ENCODE measurements around the gene SLC2A2. TPM values are rescaled to one million over a fixed set of nuclear protein-coding genes. Genes with fewer than 3 reads are reported as not detected.

Gene SLC2A2
- total and polyA plus RNA-seq, 2 experiments from 2014 or later, result 40.8 to 123 TPM

DNA sequence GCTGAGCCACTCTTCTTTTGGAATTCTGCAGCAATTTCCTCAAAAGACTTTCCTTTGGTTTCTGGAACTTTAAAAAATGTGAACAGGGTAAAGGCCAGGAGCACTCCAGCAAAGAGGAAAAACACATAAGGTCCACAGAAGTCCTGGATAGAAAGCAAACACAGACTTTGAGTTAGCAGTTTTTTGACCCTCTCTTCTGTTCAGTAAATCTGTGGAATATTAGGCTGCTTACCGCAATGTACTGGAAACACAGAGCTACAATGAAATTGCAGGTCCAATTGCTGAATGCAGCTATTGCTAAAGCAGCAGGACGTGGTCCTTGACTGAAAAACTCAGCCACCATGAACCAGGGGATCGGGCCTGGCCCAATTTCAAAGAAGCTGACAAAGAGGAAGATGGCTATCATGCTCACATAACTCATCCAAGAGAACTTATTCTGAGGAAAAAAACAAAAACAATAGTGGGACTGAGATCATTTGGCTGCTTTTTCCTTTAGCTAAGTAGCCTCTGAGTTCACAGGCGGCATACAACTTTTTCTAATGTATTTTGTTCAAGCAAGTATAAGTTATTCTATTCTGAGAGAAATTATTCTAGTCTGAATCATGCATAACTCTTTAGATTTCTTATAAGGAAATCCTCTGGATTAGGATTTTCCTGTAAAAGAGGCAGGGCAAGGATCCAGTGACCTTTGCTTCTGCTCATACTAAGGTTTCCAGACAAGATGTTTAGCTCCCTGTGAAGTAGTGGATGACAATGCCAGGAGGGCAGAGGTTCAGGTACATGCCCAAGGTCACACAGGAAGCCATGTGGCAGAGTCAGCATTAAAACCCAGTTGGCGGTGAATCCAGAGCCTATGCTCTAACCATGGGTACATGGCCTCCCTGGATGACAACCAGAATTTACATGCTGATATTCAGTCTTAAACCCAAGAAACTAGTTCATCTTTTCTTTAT lies 28.3 kb downstream of the SLC2A2 start:
- peak; percentile 17 for DNase-seq (ENCODE audit: low spot score)
- Histone ChIP-seq H3K79me2 (no peaks in the 10 kb centered on the region), H3K9me2 (replicated peaks; ENCODE audit: insufficient read depth) (no peaks in the 10 kb centered on the region), H4K20me1 (ENCODE audit: insufficient read depth, poor library complexity, severe bottlenecking) (no peaks in the 10 kb centered on the region), H3K36me3 (replicated peaks; ENCODE audit: insufficient read depth, low read depth) (no peaks in the 10 kb centered on the region), H3K4me1 (ENCODE audit: insufficient read depth) (peaks cover 53% of the 10 kb centered on the region), H3K27ac (peak overlapping the region; percentile 85), H3K9me3 (ENCODE audit: low read depth) (no peaks in the 10 kb centered on the region), H3K4me2 (no peak overlapping the region), H3K27me3 (no peaks in the 10 kb centered on the region), H3K4me3 (no peak overlapping the region), H2AFZ (peak overlapping the region; percentile 14)
- WGBS (ENCODE audit: low lambda C conversion rate, missing lambda C conversion rate), result 79% methylated on average over 5 of the region's 5 CpGs
- TF ChIP-seq EZH2 (IDR thresholded peaks at IDR 0.05; ENCODE audit: borderline replicate concordance) (no peak), EZH2phosphoT487 (IDR thresholded peaks at IDR 0.05; ENCODE audit: low read depth, severe bottlenecking, unreplicated experiment) (no peak)
- TF ChIP-seq, protein P1, sequence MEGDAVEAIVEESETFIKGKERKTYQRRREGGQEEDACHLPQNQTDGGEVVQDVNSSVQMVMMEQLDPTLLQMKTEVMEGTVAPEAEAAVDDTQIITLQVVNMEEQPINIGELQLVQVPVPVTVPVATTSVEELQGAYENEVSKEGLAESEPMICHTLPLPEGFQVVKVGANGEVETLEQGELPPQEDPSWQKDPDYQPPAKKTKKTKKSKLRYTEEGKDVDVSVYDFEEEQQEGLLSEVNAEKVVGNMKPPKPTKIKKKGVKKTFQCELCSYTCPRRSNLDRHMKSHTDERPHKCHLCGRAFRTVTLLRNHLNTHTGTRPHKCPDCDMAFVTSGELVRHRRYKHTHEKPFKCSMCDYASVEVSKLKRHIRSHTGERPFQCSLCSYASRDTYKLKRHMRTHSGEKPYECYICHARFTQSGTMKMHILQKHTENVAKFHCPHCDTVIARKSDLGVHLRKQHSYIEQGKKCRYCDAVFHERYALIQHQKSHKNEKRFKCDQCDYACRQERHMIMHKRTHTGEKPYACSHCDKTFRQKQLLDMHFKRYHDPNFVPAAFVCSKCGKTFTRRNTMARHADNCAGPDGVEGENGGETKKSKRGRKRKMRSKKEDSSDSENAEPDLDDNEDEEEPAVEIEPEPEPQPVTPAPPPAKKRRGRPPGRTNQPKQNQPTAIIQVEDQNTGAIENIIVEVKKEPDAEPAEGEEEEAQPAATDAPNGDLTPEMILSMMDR (IDR thresholded peaks at IDR 0.05; ENCODE audit: poor library complexity), result no peak

- Histone ChIP-seq H3K27ac (no peak overlapping the region), H3K4me3 (no peak overlapping the region), H3K79me2 (no peaks in the 10 kb centered on the region), H4K20me1 (ENCODE audit: insufficient read depth, poor library complexity, severe bottlenecking) (no peaks in the 10 kb centered on the region), H2AFZ (no peak overlapping the region), H3K36me3 (replicated peaks; ENCODE audit: insufficient read depth, low read depth) (no peaks in the 10 kb centered on the region), H3K9me3 (ENCODE audit: low read depth) (no peaks in the 10 kb centered on the region), H3K27me3 (no peaks in the 10 kb centered on the region), H3K4me1 (ENCODE audit: insufficient read depth) (peaks cover 6% of the 10 kb centered on the region), H3K9me2 (replicated peaks; ENCODE audit: insufficient read depth) (no peaks in the 10 kb centered on the region), H3K4me2 (no peak overlapping the region)
- WGBS (ENCODE audit: low lambda C conversion rate, missing lambda C conversion rate), result 80% methylated on average over 2 of the region's 2 CpGs
- DNase-seq (ENCODE audit: low spot score), result no peak
- TF ChIP-seq EZH2phosphoT487 (IDR thresholded peaks at IDR 0.05; ENCODE audit: low read depth, severe bottlenecking, unreplicated experiment) (no peak), EZH2 (IDR thresholded peaks at IDR 0.05; ENCODE audit: borderline replicate concordance) (no peak)
- TF ChIP-seq, protein P1 (IDR thresholded peaks at IDR 0.05; ENCODE audit: poor library complexity), result no peak
Measured at GRCh38 chr3:170992854-170993253, 33.7 kb downstream of the SLC2A2 start.

DNA sequence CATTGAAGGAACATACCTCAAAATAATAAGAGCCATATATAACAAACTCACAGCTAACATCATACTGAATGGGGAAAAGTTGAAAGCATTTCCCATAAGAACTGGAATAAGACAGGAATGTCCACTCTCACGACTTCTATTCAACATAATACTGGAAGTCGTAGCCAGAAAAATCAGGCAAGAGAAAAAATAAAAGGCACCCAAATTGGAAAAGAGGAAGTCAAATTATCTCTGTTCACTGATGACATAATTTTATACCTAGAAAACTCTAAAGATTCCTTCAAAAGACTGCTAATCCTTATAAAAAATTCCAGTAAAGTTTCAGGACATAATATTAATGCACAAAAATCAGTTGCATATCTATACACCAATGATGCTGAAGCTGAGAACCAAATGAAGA lies 34.9 kb downstream of the SLC2A2 start:
- Histone ChIP-seq H3K36me3 (replicated peaks; ENCODE audit: insufficient read depth, low read depth) (no peaks in the 10 kb centered on the region), H3K4me3 (no peak overlapping the region), H4K20me1 (ENCODE audit: insufficient read depth, poor library complexity, severe bottlenecking) (no peaks in the 10 kb centered on the region), H3K9me3 (ENCODE audit: low read depth) (no peaks in the 10 kb centered on the region), H2AFZ (no peak overlapping the region), H3K79me2 (no peaks in the 10 kb centered on the region), H3K4me1 (ENCODE audit: insufficient read depth) (no peaks in the 10 kb centered on the region), H3K9me2 (replicated peaks; ENCODE audit: insufficient read depth) (no peaks in the 10 kb centered on the region), H3K27me3 (no peaks in the 10 kb centered on the region), H3K27ac (no peak overlapping the region), H3K4me2 (no peak overlapping the region)
- TF ChIP-seq EZH2 (IDR thresholded peaks at IDR 0.05; ENCODE audit: borderline replicate concordance), result no peak
- no peak for TF ChIP-seq EZH2phosphoT487 (IDR thresholded peaks at IDR 0.05; ENCODE audit: low read depth, severe bottlenecking, unreplicated experiment)
- TF ChIP-seq, protein P1 (IDR thresholded peaks at IDR 0.05; ENCODE audit: poor library complexity), result no peak
- 93% methylated on average over 2 of the region's 2 CpGs for WGBS (ENCODE audit: low lambda C conversion rate, missing lambda C conversion rate)
- no peak for DNase-seq (ENCODE audit: low spot score)
